ENCODE data around the gene LCN1. TPM values are rescaled to one million over a fixed set of nuclear protein-coding genes. Genes with fewer than 3 reads are reported as not detected.
A peak's percentile ranks its signal among the peaks of the same experiment; 100 is the strongest.

LCN1 gene
- total and polyA plus RNA-seq, 2 experiments from 2014 or later = 0.27 TPM; not detected in 1

GRCh38 chr9:135570456-135570855 lies 49.2 kb downstream of the LCN1 start:
- H3K27me3 ChIP-seq (ENCODE audit: insufficient read depth) = no peaks in the 10 kb centered on the region
- no peaks in the 10 kb centered on the region for H3K9me2 ChIP-seq (ENCODE audit: insufficient read depth)
- H3K27ac ChIP-seq (ENCODE audit: low read depth) = no peak overlapping the region
- peaks cover 6% of the 10 kb centered on the region for H3K27me3 Mint-ChIP-seq (ENCODE audit: insufficient read depth, low read depth, poor library complexity)
- H3K4me1 ChIP-seq (ENCODE audit: insufficient read depth) = no peaks in the 10 kb centered on the region
- no peaks in the 10 kb centered on the region for H3K79me2 ChIP-seq (replicated peaks; ENCODE audit: insufficient read depth)
- no peaks in the 10 kb centered on the region for H4K20me1 ChIP-seq (replicated peaks; ENCODE audit: insufficient read depth)
- TF ChIP-seq POLR2AphosphoS5 (IDR thresholded peaks at IDR 0.05; ENCODE audit: low read depth) (no peak), ZNF114 (CRISPR knock-in tag; IDR thresholded peaks at IDR 0.05) (no peak), EZH2 (IDR thresholded peaks at IDR 0.05; ENCODE audit: low read depth, unreplicated experiment) (no peak), ETS1 (IDR thresholded peaks at IDR 0.05) (no peak), CTCF (conservative IDR thresholded peaks at IDR 0.05; ENCODE audit: low read depth in 2 of 2) (no peak), JUNB (IDR thresholded peaks at IDR 0.05; ENCODE audit: unreplicated experiment) (no peak)
- H3K4me3 ChIP-seq = no peak overlapping the region
- ATAC-seq (no peak), DNase-seq (ENCODE audit: low spot score) (no peak)
- H2AFZ ChIP-seq = no peak overlapping the region
- H3K4me1 Mint-ChIP-seq = peaks cover 10% of the 10 kb centered on the region
- no peaks in the 10 kb centered on the region for H3K36me3 ChIP-seq (ENCODE audit: insufficient read depth)
- H3K27ac Mint-ChIP-seq = 0 out of 2 replicates have a peak overlapping the region, but pooled peaks have one; percentile 21
- H3K4me2 ChIP-seq = no peak overlapping the region
- H3K36me3 Mint-ChIP-seq (ENCODE audit: low read depth) = peaks cover 7% of the 10 kb centered on the region; the same call in 2 of the 3 replicates
- H3F3A ChIP-seq (replicated peaks; ENCODE audit: low read depth) = no peaks in the 10 kb centered on the region
- no peak overlapping the region for H3K4me3 Mint-ChIP-seq
- H3K9me3 Mint-ChIP-seq = peaks cover 15% of the 10 kb centered on the region

GRCh38 chr9:135572233-135572632 lies 51.0 kb downstream of the LCN1 start:
- Histone ChIP-seq H3K27me3 (ENCODE audit: insufficient read depth) (no peaks in the 10 kb centered on the region), H3K36me3 (ENCODE audit: insufficient read depth) (no peaks in the 10 kb centered on the region), H2AFZ (no peak overlapping the region), H3K4me1 (ENCODE audit: insufficient read depth) (no peaks in the 10 kb centered on the region), H3K79me2 (replicated peaks; ENCODE audit: insufficient read depth) (no peaks in the 10 kb centered on the region), H4K20me1 (replicated peaks; ENCODE audit: insufficient read depth) (no peaks in the 10 kb centered on the region), H3K27ac (ENCODE audit: low read depth) (no peak overlapping the region), H3K4me2 (no peak overlapping the region), H3K4me3 (no peak overlapping the region), H3F3A (replicated peaks; ENCODE audit: low read depth) (no peaks in the 10 kb centered on the region), H3K9me2 (ENCODE audit: insufficient read depth) (no peaks in the 10 kb centered on the region)
- DNase-seq (ENCODE audit: low spot score) (no peak), ATAC-seq (no peak)
- H3K36me3 Mint-ChIP-seq (ENCODE audit: low read depth) = peaks cover 7% of the 10 kb centered on the region; the same call in 2 of the 3 replicates
- H3K4me3 Mint-ChIP-seq = no peak overlapping the region
- peaks cover 15% of the 10 kb centered on the region for H3K9me3 Mint-ChIP-seq
- peaks cover 2% of the 10 kb centered on the region for H3K27me3 Mint-ChIP-seq (ENCODE audit: insufficient read depth, low read depth, poor library complexity)
- H3K27ac Mint-ChIP-seq = no peak overlapping the region
- peaks cover 7% of the 10 kb centered on the region for H3K4me1 Mint-ChIP-seq
- no peak for TF ChIP-seq ZNF462 (CRISPR knock-in tag; IDR thresholded peaks at IDR 0.05)
- no peak for TF ChIP-seq ZNF114 (CRISPR knock-in tag; IDR thresholded peaks at IDR 0.05)
- no peak for TF ChIP-seq JUNB (IDR thresholded peaks at IDR 0.05; ENCODE audit: unreplicated experiment)
- TF ChIP-seq CTCF (conservative IDR thresholded peaks at IDR 0.05; ENCODE audit: low read depth in 2 of 2) = no peak
- TF ChIP-seq ZNF331 (CRISPR knock-in tag; IDR thresholded peaks at IDR 0.05; ENCODE audit: low read depth) = no peak
- TF ChIP-seq NANOG (IDR thresholded peaks at IDR 0.05; ENCODE audit: borderline replicate concordance) = no peak
- no peak for TF ChIP-seq EZH2phosphoT487 (IDR thresholded peaks at IDR 0.05; ENCODE audit: unreplicated experiment)
- TF ChIP-seq EZH2 (IDR thresholded peaks at IDR 0.05; ENCODE audit: low read depth, unreplicated experiment) = no peak

Measured in GM23338 (cell line).